Suprapubic skin (tissue), 3 donors: Measurements from ENCODE around the gene CDK9.

Experiments used
- CTCF ChIP-seq, 2 donors: fragments of 200-600 bp in 1 of 2; fragments of 450-650 bp in 1 of 2; sonication (generic) in 1 of 2; IDR thresholded peaks; one replicate each; pipeline ENCODE4 v1.5.1; 2016 to 2019; ENCODE audit warnings: antibody characterized with exemption in 2 of 2, mild to moderate bottlenecking in 1 of 2, moderate library complexity in 1 of 2
- EP300 ChIP-seq: sonication (generic); formaldehyde crosslinking; IDR thresholded peaks from one replicate; pipeline ENCODE4 v1.6.1; 2017; ENCODE audit warnings: antibody characterized with exemption
- POLR2A ChIP-seq, 2 donors: fragments of 450-650 bp; IDR thresholded peaks; one replicate each; pipeline ENCODE4 v1.6.1; 2017; ENCODE audit warnings: antibody characterized with exemption in 2 of 2, mild to moderate bottlenecking in 2 of 2, moderate library complexity in 2 of 2

- no peak for TF ChIP-seq EP300
- TF ChIP-seq CTCF (IDR thresholded peaks at IDR 0.05), result no peak
- no peak for TF ChIP-seq POLR2A (IDR thresholded peaks at IDR 0.05)
These were observed 6.7 kb downstream of the CDK9 start for GRCh38 chr9:127792417-127793031.
